HepG2 (cell line): ENCODE data around the gene ARHGEF39. TPM values are rescaled to one million over a fixed set of nuclear protein-coding genes. Genes with fewer than 3 reads are reported as not detected.
A peak's percentile ranks its signal among the peaks of the same experiment; 100 is the strongest.

Source experiments
- CEBPB ChIP-seq: IDR thresholded peaks from 2 replicates; pipeline ENCODE4 v1.6.1; 2011; ENCODE audit warnings: low read depth, low read length, improper control_type of control experiment, borderline replicate concordance
- CTCF ChIP-seq: sonication (generic); formaldehyde crosslinking; IDR thresholded peaks from 2 replicates; pipeline ENCODE4 v1.5.0; 2020; ENCODE audit warnings: mild to moderate bottlenecking, missing genetic modification reagents, moderate library complexity
- EEA1 ChIP-seq: sonication (generic); formaldehyde crosslinking; IDR thresholded peaks from 2 replicates; pipeline ENCODE4 v1.5.1; 2020; ENCODE audit warnings: mild to moderate bottlenecking, missing genetic modification reagents, borderline replicate concordance
- ELF3 ChIP-seq: IDR thresholded peaks from 2 replicates; pipeline ENCODE4 v1.6.1; 2016; ENCODE audit warnings: missing genetic modification reagents, missing compliant biosample characterization
- HOXA3 ChIP-seq: sonication (generic); formaldehyde crosslinking; IDR thresholded peaks from 2 replicates; pipeline ENCODE4 v1.5.0; 2020; ENCODE audit warnings: missing genetic modification reagents
- ISX ChIP-seq: sonication (generic); formaldehyde crosslinking; conservative IDR thresholded peaks from 2 replicates; pipeline ENCODE4 v1.5.0; 2020; ENCODE audit warnings: missing genetic modification reagents
- KDM4B ChIP-seq: sonication (generic); formaldehyde crosslinking; IDR thresholded peaks from 2 replicates; pipeline ENCODE4 v1.4.0; 2020; ENCODE audit warnings: missing genetic modification reagents
- MAFG ChIP-seq: sonication (generic); formaldehyde crosslinking; IDR thresholded peaks from 2 replicates; pipeline ENCODE4 v1.5.1; 2020; ENCODE audit warnings: mild to moderate bottlenecking, missing genetic modification reagents
- NCOA5 ChIP-seq: sonication (generic); formaldehyde crosslinking; IDR thresholded peaks from 2 replicates; pipeline ENCODE4 v1.4.0; 2020; ENCODE audit warnings: missing genetic modification reagents
- NFE2L1 ChIP-seq: sonication (generic); formaldehyde crosslinking; IDR thresholded peaks from 2 replicates; pipeline ENCODE4 v1.4.0; 2020; ENCODE audit warnings: missing genetic modification reagents, mild to moderate bottlenecking, borderline replicate concordance
- PAWR ChIP-seq: sonication (generic); formaldehyde crosslinking; IDR thresholded peaks from 2 replicates; pipeline ENCODE4 v1.4.0; 2020; ENCODE audit warnings: missing genetic modification reagents, mild to moderate bottlenecking, borderline replicate concordance
- PAX8 ChIP-seq: sonication (generic); formaldehyde crosslinking; IDR thresholded peaks from 2 replicates; pipeline ENCODE4 v1.8.0; 2022; ENCODE audit warnings: mild to moderate bottlenecking, missing genetic modification reagents, borderline replicate concordance
- PHF21A ChIP-seq: sonication (generic); formaldehyde crosslinking; IDR thresholded peaks from 2 replicates; pipeline ENCODE4 v1.5.0; 2020; ENCODE audit warnings: mild to moderate bottlenecking, missing genetic modification reagents
- SYNCRIP ChIP-seq: fragments of 200-400 bp; formaldehyde crosslinking; IDR thresholded peaks from 2 replicates; pipeline ENCODE4 v1.6.1; 2018; ENCODE audit warnings: mild to moderate bottlenecking, low read depth, low read length; ENCODE audit not compliant: insufficient read depth
- ZNF235 ChIP-seq: sonication (generic); formaldehyde crosslinking; IDR thresholded peaks from 2 replicates; pipeline ENCODE4 v1.8.1; 2023; ENCODE audit warnings: mild to moderate bottlenecking, missing genetic modification reagents, borderline replicate concordance
- ZNF44 ChIP-seq: sonication (generic); formaldehyde crosslinking; IDR thresholded peaks from 2 replicates; pipeline ENCODE4 v1.5.1; 2020; ENCODE audit warnings: mild to moderate bottlenecking, missing genetic modification reagents
- ZNF451 ChIP-seq: sonication (generic); formaldehyde crosslinking; IDR thresholded peaks from 2 replicates; pipeline ENCODE4 v1.5.0; 2020; ENCODE audit warnings: mild to moderate bottlenecking, missing genetic modification reagents
- ZNF674 ChIP-seq: sonication (generic); formaldehyde crosslinking; IDR thresholded peaks from 2 replicates; pipeline ENCODE4 v1.5.0; 2020; ENCODE audit warnings: low read depth, mild to moderate bottlenecking, missing genetic modification reagents
- ZNF703 ChIP-seq: sonication (generic); formaldehyde crosslinking; IDR thresholded peaks from 2 replicates; pipeline ENCODE4 v1.5.1; 2020; ENCODE audit warnings: missing genetic modification reagents, mild to moderate bottlenecking, moderate library complexity, borderline replicate concordance
- ZNF737 ChIP-seq: sonication (generic); formaldehyde crosslinking; IDR thresholded peaks from 2 replicates; pipeline ENCODE4 v1.5.0; 2020; ENCODE audit warnings: missing genetic modification reagents, mild to moderate bottlenecking, borderline replicate concordance
- ZNF749 ChIP-seq: sonication (generic); formaldehyde crosslinking; IDR thresholded peaks from 2 replicates; pipeline ENCODE4 v1.8.0; 2022; ENCODE audit warnings: mild to moderate bottlenecking, missing genetic modification reagents, moderate library complexity, borderline replicate concordance
- ZNF782 ChIP-seq: sonication (generic); formaldehyde crosslinking; IDR thresholded peaks from 2 replicates; pipeline ENCODE4 v1.4.0; 2020; ENCODE audit warnings: missing genetic modification reagents, mild to moderate bottlenecking, borderline replicate concordance
- ZNF841 ChIP-seq: sonication (generic); formaldehyde crosslinking; IDR thresholded peaks from 2 replicates; pipeline ENCODE4 v1.8.1; 2023; ENCODE audit warnings: missing genetic modification reagents, borderline replicate concordance
- ZZZ3 ChIP-seq: sonication (generic); formaldehyde crosslinking; IDR thresholded peaks from 2 replicates; pipeline ENCODE4 v1.4.0; 2020; ENCODE audit warnings: missing genetic modification reagents, mild to moderate bottlenecking, borderline replicate concordance
- polyA plus RNA-seq, 8 experiments: library from polyadenylated mRNA; depleted of rRNA in 3 of 8; stranded (reverse) in 7 of 8; unstranded in 1 of 8; fragments of >200 nt; fragmentation: Illumina TruSeq in 4 of 8; extraction: Trizol in 4 of 8; gene quantifications; 2 replicates each; pipeline versions ENCODE4 v1.2.1 to v1.2.3, GENCODE V29; 2011 to 2016; ENCODE audit warnings: low read depth in 4 of 8, missing spikeins in 1 of 8, mixed read lengths in 1 of 8; ENCODE audit not compliant: insufficient read depth in 1 of 8
- total RNA-seq, 5 experiments: library from RNA; depleted of rRNA; stranded (reverse); fragments of >200 nt; fragmentation: Illumina TruSeq; extraction: Trizol; gene quantifications; 2 replicates each; pipeline ENCODE4 v1.2.3, GENCODE V29; 2016; ENCODE audit warnings: low read depth in 1 of 5
- TF ChIP-seq, protein P1 (sequence below): sonication (generic); formaldehyde crosslinking; IDR thresholded peaks from 2 replicates; pipeline ENCODE4 v1.4.0; 2020; ENCODE audit warnings: mild to moderate bottlenecking, missing genetic modification reagents

The ARHGEF39 gene
- total and polyA plus RNA-seq, 2 of the 13 experiments (the other 11 are each of a cell fraction or from before 2014, with no cell fraction given) = 11.2 to 12.3 TPM

DNA sequence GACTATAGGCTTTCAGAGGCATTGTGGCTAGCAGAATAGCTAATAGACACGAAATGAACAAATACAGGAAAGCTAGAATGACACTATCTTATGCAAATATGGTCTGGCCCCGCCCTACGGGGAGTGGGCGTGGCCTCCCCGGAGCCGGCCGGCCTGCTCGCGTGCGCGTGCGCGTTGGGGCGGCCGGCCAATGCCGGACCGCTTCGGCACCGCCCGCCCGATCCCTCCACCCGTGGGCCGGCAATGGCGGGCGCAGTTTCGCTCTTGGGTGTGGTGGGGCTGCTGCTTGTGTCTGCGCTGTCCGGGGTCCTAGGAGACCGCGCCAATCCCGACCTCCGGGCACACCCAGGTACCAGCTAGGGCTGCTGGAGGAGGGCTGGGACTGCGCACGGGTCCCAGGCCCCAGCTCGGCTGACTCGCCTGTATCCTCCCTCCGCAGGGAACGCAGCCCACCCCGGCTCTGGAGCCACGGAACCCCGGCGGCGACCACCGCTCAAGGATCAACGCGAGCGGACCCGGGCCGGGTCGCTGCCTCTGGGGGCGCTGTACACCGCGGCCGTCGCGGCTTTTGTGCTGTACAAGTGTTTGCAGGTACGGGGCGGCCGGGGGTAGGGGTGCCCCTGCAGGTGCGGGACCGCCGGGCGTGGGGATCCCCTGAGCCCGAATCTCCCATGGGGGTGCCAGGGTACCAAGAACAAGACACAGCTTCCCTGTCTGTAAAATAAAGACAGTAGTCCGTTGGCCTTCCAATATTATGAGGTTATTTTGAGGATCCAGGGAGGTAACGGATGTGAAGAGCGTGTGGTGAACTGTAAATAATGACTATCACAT is 6.6 kb downstream of the ARHGEF39 start, which contains the start of gene CCDC107 (continued):
- no peak; the same call in 1 of the 2 replicates for TF ChIP-seq PHF21A (CRISPR knock-in tag)
- TF ChIP-seq ZNF235 = peak; percentile 70; the same call in 1 of the 2 replicates
- peak; percentile 18; the same call in 1 of the 2 replicates for TF ChIP-seq ZNF44
- TF ChIP-seq PAWR (CRISPR knock-in tag) = no peak
- TF ChIP-seq KDM4B = peak; percentile 73; the same call in 1 of the 2 replicates
- TF ChIP-seq ZNF737 (CRISPR knock-in tag) = no peak
- TF ChIP-seq NFE2L1 (CRISPR knock-in tag) = no peak
- TF ChIP-seq ZNF782 = no peak
- TF ChIP-seq CTCF = peak; percentile 92
- peak; percentile 57; the same call in 1 of the 2 replicates for TF ChIP-seq HOXA3 (CRISPR knock-in tag)
- TF ChIP-seq CEBPB = no peak
- TF ChIP-seq ZNF703 = 0 out of 2 replicates have a peak, but pooled peaks have one; percentile 28
- TF ChIP-seq ZNF749 (CRISPR knock-in tag) = peak; percentile 42; the same call in 1 of the 2 replicates
- TF ChIP-seq ZZZ3 (CRISPR knock-in tag) = 0 out of 2 replicates have a peak, but pooled peaks have one; percentile 10
- 0 out of 2 replicates have a peak, but pooled peaks have one; percentile 64 for TF ChIP-seq EEA1 (CRISPR knock-in tag)
- no peak for TF ChIP-seq SYNCRIP
- no peak for TF ChIP-seq ZNF841 (CRISPR knock-in tag)
- no peak; the same call in 1 of the 2 replicates for TF ChIP-seq ZNF674 (CRISPR knock-in tag)
- TF ChIP-seq, protein P1, sequence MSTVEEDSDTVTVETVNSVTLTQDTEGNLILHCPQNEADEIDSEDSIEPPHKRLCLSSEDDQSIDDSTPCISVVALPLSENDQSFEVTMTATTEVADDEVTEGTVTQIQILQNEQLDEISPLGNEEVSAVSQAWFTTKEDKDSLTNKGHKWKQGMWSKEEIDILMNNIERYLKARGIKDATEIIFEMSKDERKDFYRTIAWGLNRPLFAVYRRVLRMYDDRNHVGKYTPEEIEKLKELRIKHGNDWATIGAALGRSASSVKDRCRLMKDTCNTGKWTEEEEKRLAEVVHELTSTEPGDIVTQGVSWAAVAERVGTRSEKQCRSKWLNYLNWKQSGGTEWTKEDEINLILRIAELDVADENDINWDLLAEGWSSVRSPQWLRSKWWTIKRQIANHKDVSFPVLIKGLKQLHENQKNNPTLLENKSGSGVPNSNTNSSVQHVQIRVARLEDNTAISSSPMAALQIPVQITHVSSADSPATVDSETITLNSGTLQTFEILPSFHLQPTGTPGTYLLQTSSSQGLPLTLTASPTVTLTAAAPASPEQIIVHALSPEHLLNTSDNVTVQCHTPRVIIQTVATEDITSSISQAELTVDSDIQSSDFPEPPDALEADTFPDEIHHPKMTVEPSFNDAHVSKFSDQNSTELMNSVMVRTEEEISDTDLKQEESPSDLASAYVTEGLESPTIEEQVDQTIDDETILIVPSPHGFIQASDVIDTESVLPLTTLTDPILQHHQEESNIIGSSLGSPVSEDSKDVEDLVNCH (CRISPR knock-in tag) = 0 out of 2 replicates have a peak, but pooled peaks have one; percentile 45
- TF ChIP-seq PAX8 = no peak
- TF ChIP-seq ELF3 (CRISPR knock-in tag) = no peak
- no peak for TF ChIP-seq NCOA5 (CRISPR knock-in tag)
- no peak for TF ChIP-seq ISX (CRISPR knock-in tag)
- TF ChIP-seq MAFG (CRISPR knock-in tag) = no peak
- peak; percentile 62; the same call in 1 of the 2 replicates for TF ChIP-seq ZNF451
